SU-DHL-6 (cell line): ENCODE data around the gene ITGB5.

ENCODE experiments used
- EZH2phosphoT487 ChIP-seq: fragments of 200-600 bp; sonication (generic), shearing (Covaris generic); conservative IDR thresholded peaks from 2 replicates; pipeline ENCODE4 v1.6.1; 2018; ENCODE audit warnings: mild to moderate bottlenecking, antibody characterized with exemption, low read length, moderate library complexity, mixed read lengths
- TF ChIP-seq, protein P1 (sequence below): fragments of 200-600 bp; sonication (generic); IDR thresholded peaks from one replicate; pipeline ENCODE4 v1.5.1; 2017; ENCODE audit warnings: antibody characterized with exemption, mild to moderate bottlenecking, low read length, moderate library complexity; ENCODE audit not compliant: insufficient read depth, poor library complexity, severe bottlenecking

- TF ChIP-seq, protein P1, sequence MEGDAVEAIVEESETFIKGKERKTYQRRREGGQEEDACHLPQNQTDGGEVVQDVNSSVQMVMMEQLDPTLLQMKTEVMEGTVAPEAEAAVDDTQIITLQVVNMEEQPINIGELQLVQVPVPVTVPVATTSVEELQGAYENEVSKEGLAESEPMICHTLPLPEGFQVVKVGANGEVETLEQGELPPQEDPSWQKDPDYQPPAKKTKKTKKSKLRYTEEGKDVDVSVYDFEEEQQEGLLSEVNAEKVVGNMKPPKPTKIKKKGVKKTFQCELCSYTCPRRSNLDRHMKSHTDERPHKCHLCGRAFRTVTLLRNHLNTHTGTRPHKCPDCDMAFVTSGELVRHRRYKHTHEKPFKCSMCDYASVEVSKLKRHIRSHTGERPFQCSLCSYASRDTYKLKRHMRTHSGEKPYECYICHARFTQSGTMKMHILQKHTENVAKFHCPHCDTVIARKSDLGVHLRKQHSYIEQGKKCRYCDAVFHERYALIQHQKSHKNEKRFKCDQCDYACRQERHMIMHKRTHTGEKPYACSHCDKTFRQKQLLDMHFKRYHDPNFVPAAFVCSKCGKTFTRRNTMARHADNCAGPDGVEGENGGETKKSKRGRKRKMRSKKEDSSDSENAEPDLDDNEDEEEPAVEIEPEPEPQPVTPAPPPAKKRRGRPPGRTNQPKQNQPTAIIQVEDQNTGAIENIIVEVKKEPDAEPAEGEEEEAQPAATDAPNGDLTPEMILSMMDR = no peak
- TF ChIP-seq EZH2phosphoT487 = no peak
Observed at GRCh38 chr3:124791142-124791541, 96.0 kb downstream of the ITGB5 start.
